HG02763 (cell line): ENCODE results near the gene KDM2B.
A peak's percentile ranks its signal among the peaks of the same experiment; 100 is the strongest.

ENCODE experiments used
- ATAC-seq: cut with Tn5 transposase; IDR thresholded peaks from one replicate; pipeline ENCODE4 v1.9.1; 2021; ENCODE audit warnings: mild to moderate bottlenecking, moderate library complexity; ENCODE audit not compliant: unreplicated experiment

The KDM2B gene

DNA sequence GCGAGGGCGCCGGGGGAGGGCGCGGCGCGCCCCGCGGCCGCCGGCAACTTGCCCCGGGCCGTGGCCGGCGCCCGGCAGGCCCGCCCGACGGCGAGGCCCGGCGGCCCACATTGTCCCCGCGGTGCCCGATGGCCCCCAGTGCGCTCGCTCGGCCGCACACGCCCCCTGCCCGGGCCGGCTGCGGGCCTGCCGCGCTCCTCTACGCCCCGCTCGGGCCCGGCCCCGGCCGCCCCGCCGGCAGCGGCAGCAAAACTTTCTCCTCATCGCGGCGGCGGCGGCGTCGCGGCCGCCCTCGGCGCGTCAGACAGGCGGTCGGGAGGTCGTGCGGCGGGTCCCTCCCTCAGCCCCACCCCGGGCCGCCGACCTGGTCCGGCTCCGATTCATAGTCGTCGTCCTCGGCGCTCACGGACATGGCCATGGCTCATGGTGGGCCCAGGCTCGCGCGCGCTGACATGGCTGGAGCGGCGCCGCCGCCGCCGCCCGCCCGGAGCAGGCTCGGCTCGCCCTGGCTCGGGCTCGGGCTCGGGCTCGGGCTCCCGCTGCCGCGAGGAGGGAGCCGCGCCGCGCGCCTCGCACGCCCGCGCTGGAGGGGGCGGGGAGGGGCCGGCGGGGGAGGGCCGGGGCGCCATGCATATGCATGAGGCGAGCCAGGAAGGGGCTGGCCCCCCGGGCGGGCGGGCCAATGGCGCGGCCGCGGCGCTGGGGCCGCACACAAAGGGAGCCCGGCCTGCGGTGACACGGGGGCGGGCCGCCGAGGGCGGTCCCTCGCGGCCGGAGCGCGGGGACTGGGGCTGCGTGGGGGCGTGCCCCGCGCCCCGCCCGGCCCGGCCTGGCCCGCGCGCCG is 113.8 kb downstream of the KDM2B start:
- ATAC-seq = peak; percentile 91

DNA sequence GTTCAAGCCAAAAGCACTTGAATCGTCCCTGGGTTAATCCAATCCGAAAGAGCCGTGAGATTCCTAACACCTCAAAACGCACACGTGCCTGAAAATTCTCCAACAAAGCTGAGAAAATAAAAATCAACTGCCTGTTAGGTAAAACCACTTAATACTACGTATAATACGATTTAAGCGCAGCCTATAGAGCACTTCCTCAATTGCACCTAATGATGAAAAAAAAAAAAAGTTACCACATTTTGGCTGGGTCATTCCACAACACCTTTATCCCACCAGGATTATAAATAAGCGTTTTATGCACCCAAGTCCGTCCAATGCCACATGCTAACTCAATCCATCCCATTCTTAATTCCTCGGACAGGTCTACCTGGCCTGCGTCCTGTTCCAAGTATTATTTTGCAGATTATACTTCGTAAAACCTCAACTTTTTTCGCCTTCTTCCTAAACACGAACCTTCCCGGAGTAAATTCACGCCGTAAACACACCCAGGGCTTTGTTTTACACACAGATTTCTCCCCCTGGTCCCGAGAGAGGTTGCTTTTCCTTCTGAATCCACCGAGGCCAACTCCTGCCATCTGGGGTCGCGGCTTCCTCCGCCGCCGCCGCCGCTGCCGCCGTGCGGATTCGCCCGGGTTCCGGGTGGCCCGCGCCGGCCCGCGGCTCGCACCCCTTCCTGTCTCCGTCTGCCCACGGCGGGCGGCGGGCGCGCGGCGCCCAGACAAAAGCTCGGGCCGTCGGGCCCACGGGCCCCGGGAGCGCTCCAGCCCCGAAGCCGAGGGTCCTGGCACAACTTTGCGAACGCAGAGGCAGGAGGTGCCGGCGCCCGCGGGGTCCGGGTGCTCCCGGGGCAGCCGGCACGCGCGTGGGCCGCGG is 114.7 kb downstream of the KDM2B start:
- ATAC-seq = peak; percentile 17

DNA sequence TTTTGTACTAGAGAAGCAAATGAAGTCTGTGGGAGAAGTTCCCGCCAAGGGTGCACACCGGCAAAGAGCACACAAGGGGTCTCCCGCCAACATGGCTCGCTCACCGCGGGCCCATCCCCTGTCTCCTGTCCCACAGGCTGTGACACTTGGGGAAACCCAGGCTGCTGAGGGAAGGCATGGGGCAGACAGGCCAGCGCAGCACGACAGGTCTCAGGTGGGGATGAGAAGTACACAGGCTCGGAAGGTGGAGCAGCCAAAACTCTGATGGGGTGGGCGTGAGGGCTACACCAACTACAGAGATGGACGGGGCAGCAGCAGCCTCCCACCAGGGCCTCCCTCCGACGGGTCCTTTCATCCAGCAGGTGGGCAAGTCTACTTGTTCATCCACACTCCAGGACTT is 116.5 kb downstream of the KDM2B start:
- no peak for ATAC-seq

DNA sequence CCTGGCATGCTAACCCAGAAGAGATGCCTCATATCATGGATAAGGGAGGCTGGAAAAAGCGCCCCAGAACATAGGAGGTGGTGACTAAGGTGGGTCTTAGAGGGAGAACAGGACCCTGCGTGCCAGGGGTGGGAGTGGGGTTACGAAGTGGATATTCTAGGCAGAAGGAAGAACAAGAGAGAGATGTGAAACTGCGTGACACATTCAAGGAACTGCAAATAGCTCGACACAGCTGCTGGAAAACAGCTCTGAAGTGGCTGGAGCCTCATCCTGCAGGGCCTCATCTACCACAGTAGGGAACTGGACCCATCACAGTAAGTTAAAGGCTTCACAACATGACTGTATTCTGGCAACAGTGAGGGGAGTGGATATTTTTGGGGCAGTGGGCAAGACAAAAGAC is 119.8 kb downstream of the KDM2B start:
- no peak for ATAC-seq

DNA sequence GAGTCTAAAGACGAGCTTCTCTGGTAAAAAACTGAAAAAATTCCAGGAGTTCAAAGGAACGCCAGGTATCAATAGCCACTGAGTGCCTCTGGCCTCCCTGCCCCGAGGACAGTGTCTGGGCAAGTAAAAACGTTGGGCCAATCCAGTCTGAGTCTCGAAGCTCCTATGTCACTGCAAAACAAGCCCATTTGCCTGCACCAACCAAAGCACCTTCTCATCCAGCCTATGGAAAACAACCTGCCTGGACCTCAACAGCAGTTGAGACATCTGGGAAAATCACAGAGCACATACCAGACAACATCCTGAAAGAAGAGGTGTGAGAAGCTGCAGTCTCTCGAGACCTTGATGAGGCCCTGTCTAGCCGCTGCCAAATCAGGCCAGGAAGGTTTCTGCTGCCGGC is 124.3 kb downstream of the KDM2B start:
- no peak for ATAC-seq

DNA sequence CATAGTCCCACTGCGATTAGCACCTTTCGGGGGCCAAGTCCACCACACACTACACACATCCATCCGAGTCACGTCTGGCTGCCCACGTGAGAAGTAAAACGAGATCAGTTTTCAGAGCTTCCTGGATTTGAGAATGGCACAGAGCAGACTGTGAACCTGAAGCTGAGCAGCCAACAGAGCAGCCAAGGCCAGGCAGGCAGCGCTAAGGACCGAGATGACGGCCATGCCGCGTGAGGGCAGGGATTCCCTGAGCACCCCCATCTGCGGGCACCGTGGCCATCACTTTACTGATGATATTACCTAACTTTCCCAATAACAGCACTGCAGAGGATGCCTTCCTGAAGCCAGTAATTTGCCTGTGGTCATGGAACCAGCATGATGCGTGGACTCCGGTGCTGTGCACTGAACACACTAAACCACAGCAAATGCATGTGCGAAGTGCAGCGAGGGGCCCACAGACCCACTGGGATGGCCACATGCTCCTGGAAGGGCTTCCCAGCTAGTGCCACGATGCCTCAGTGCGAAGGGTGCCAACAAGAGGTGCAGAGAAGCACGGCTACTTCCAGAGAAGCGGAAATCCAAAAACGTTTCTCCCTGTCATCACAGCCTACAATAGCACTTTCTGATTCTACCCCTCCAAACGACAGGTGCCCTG is 124.9 kb downstream of the KDM2B start:
- no peak for ATAC-seq

DNA sequence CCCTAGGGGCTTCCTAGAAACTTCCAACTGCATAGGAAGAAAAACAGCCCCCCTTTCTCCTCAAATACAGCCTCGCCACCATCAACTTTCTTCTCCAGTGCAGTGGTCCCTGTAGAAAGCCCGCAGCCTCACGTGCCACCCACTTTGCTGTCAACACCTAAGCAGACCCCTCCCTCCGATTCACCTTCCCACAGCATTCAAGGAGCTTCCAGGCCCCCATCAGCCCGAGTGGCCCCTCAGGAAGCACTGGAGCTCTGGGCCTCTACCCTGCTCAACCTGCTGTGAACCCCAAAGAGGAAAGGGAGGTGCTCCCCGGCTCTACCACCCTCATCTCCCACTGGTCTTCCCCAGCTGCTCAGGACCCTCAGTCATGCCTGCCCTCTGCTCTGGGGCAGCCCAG is 125.9 kb downstream of the KDM2B start:
- no peak for ATAC-seq

DNA sequence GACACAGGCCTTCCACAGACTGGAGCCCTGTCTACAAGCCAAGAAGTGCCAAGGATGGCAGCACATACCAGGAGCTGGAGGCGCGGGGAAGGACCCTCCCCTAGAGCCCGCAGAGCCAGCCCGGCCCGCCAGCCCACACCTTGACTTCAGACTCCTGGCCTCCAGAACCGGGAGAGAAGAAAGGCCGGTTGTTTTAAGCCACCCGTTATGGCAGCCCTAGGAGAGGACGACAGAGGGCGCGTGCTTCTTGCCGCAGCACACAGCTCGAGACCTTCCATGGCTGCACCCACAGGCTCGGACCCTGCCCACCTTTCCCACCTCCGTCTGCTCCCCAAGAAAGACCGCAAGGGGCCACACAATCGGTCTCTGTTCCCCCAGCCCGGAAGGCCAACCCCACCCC is 127.2 kb downstream of the KDM2B start:
- ATAC-seq = no peak

DNA sequence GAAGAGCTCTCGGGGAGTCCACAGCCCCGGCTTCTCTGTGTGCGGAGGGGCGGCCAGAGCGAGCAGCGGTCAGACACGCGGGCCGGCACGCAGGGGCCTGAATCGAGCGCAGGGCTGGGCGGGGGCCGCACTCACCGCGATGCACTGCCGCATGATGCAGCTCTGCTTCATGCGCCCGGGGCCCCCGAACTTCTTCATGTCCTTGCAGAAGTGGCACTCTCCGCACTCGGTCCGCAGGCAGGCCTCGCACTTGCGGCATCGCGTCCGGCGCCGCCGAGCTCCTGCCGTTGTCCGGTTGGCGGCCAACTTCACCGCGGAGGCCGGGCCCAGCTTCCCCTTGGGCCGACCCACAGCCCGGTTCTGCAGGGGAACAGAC is 127.8 kb downstream of the KDM2B start:
- ATAC-seq = no peak

DNA sequence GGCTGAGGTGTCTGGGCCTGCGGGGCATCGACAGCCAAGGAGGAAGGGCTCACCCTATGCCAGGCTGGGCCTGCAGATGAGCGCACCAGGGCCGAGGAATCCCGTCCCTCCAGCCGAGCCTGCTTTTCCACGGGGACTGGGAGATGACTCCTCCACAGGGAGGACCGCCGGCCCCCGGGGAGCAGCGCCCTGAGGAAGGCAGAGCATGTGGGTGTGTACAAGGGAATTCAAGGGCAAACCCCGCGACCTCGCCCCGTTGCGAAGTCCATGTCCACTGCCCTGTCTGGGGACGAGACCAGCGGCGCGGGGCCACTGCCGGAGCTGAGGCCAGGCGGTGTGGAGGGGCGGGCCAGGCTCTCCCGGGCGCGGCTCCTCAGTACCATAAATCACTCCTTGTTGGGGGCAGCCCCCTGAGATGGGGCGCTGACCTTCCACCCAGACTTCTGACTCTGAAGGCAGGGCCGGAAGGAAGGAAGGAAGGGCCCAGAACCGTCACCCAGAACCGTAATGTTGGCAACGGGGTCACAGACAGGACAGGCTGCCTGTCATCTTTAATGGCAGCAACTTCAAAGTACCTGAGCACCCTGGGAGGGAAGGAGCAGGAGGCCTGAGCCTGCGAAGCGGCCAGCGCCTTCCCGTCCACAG is 128.4 kb downstream of the KDM2B start:
- no peak for ATAC-seq

DNA sequence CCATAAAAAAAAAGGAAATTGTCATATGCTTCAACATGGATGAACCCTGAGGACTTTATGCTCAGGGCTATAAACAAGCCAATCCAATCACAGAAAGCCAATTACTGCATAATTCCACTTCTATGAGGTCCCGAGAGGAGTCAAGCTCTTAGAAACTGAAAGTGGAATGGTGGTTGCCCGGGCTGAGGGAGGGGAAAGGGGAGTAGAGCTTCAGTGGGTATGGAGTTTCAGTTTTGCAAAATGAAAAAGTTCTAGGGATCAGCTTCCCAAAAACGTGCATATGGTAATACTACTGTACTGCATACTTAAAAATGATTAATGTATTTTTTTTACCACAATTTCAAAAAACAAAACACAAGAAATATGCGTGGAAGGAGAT is 128.9 kb downstream of the KDM2B start:
- no peak for ATAC-seq

DNA sequence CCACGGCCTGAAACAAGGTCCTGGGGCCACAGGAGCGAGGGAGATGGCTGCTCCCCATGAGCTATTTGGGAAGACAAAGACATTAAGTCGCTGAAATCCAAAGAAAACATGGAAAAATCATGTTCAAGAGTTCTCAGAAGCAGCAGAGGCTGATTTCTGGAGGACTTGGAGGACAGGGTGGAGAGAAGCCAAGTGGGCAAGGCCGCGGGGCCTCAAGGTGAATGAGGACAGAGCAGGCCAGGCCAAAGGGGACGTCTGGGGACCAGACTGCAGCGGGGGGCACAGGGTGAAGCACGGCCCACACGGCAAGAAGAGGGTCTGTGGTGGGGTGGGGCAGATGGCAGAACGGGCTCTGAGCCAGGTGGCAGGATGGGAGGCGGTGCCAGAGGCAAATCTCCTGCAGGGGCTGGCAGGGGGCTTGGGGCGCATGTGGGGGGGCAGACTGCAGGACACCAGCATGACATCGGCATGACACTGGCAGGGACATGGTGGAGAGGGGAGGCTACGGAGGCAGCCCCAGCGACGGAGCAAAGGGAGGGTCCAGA is 132.0 kb downstream of the KDM2B start:
- no peak for ATAC-seq

DNA sequence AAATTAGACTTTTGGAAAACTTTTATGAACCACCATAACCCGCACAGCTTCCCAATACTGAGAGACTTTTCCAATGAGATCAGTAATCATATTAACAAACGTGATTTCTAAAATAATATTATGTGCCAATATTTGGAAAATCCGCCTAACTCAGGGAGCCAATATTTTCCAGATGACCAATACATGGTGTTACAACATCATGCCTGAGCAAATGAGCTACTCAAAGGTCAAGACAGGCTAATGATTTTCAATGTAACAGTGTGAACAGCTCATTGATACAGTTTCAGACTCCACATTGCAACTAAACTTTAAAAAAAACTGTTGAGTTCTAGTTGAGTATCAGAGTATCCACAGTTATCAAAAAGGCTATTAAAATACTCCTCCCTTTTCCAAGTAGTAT is 134.1 kb downstream of the KDM2B start:
- ATAC-seq = no peak

DNA sequence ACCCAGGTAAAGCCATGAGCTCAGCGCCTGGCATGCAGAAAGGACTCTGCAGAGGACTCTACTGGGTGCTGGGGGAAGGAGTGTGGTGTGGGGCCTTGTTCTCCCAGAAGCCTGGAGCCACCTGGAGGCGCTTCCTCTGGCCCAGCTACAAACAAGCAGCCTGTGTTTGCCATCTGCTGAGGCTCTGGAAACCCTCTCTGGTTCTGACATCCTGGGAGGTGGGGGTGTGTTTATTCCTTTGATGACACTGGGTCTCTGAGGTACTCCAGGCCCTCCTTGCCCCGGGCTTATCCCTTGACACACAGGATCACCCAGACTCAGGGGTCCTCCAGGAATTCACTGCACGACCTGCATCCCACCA is 136.0 kb downstream of the KDM2B start:
- ATAC-seq = no peak

DNA sequence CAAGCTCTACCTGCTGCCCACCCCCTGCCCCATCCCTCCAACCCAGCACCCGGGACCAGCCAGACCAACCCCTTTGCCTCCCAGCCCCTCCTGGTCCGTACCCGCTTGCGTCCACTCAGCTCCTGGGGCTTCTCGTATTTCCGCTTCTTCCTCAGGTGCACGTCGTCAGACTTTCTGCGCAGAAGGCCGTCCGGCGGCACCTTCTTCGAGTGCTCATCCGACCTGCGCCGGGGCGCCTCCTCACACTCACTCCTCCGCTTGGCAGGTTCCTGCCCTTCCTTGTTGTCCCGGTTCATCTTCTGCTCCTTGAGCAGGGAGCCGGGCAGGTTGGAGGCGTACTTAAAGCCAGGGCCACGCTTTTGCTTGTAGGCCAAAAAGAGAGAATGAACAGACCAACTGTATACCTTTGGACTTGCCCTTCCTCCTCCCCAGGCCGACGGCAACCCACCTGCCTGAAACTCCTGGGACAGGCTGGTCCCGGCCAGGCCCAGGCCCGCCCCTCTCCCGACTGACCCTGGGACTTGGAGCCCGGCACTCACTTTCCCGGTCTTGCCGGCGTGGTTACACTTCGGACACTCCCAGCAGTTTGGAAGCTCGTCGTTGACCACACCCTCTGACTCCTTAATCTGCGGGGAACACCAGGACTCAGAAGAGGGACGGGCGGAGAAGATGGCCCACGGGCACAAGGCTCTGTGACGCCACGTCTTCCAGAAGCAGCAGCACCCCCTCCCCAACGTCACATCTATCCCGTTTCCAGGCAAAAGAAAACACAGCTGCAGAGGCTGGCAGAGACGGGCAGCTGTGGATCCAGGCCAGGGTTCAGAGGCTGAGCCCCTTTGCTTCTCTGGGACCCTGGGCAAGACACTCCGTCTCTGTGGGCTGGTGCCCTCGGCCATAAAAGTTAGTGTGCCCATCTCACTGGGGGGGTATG is 136.6 kb downstream of the KDM2B start:
- ATAC-seq = no peak

DNA sequence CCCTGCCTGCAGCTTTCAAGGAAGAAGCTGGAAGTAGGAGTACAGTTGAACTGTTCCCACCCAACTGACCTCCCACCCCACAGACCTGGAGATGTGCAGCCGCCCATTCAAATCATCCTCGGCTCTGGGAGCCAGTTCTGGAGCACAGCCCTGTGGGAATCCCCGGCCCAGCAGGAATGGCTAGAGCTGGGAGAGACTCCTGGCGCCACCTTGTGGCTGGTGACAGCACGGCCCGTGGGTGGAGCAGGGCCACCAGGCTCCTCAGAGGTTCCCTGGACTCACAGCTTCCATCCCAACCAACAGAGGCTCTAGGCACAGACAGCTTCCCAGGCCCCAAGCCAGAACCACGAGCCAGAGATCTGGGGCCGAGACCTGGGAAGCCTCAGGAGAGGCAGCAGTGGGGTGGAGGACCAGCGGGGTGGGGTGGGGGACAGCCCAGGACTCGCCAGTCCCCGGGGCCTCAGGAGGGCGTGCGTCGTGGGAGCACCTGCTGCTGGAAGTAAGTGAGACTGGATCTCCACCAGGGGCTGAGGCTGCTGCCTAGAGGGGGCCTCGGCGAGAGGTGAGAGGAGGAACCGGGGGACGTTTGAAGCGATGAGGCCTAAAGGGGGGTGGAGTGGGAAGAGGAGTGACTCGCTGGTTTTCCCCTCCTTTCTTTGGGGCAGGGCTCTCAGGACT is 137.5 kb downstream of the KDM2B start:
- no peak for ATAC-seq

DNA sequence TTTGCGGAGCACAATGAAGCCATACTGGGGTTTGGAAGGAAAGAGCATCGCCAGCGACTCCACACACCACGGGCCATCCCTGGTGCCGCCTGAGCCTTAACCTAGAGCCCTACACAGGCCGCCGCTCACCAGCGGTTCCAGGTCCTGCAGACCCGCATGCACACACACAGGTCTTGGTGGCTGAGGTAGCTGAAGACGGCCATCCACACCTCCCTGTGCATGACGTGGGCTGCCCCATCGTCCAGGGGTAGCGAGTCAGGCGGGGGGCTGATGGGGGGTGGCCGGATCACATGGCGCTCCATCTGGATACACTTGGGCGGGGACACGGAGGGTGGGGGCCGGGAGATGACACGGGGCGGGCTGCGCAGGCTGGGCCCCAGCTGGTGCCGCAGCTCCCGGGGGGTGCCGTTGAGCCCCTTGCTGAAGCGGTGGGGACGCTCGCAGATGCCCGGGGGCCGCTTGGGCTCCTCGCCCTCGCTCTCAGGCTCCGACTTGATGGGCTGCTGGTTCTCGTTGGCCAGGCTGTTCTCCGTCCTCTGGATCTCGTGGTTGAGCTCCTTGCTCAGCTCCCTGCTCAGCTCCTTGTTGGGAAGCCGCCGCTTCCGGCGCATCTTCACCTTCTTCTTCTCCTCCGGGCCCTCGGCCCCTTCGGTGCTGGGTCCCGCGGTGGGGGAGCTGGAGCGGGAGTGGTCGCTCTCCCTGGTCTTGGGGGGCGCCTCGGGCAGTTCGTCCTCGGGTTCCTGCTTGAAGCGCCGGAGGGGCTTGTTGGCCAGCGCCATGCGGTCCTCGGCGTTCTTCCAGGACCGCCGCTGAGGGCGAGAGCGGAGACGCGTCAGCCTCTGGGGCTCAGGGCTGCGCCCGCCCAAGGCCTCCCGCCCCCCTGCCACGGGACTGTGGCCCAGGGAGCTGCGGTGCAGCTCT is 138.5 kb downstream of the KDM2B start:
- no peak for ATAC-seq

DNA sequence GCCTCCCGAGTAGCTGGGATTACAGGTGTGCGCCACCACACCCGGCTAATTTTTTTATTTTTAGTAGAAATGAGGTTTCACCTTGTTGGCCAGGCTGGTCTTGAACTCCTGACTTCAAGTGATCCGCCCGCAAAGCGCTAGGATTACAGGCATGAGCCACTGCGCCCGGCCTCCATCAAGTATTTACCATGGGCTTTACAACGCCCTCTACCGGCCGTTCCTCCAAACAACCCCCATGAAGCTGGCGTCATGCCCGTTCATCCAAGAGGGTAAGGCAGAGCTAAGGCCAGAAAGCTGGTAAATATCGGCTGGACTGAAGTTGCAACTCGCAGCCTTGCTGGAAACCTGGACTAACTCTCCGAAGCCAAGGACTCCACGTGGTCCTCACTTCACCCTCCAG is 139.3 kb downstream of the KDM2B start:
- no peak for ATAC-seq
